Measurements from ENCODE around the gene CDH20.

The CDH20 gene

GRCh38 chr18:61587865-61588264 lies 254.6 kb downstream of the CDH20 start:
- TF ChIP-seq CTCF (IDR thresholded peaks at IDR 0.05; ENCODE audit: low read depth, low read length), result no peak
- no peak for DNase-seq (ENCODE audit: low read depth, low spot score)
- in situ Hi-C loops (cut with HindIII; ENCODE audit: low sequenced_read_pairs), result no loop called here

GRCh38 chr18:61589053-61589723 lies 256.0 kb downstream of the CDH20 start:
- TF ChIP-seq CTCF (IDR thresholded peaks at IDR 0.05; ENCODE audit: low read depth, low read length), result no peak
- DNase-seq (ENCODE audit: low read depth, low spot score), result no peak
- in situ Hi-C loops (cut with HindIII; ENCODE audit: low sequenced_read_pairs), result no loop called here
- H3K4me3 ChIP-seq (ENCODE audit: low read depth, low read length), result no peak overlapping the region

More at GRCh38 chr18:61587865-61588264, 254.6 kb downstream of the CDH20 start:
- H3K4me3 ChIP-seq (ENCODE audit: low read depth, low read length), result no peak overlapping the region

- peak; percentile 77 for DNase-seq (ENCODE audit: low read depth, low spot score)
- TF ChIP-seq CTCF (IDR thresholded peaks at IDR 0.05; ENCODE audit: low read depth, low read length), result no peak
These were observed 256.5 kb downstream of the CDH20 start for GRCh38 chr18:61589724-61590065.

GRCh38 chr18:61591253-61591652 lies 258.0 kb downstream of the CDH20 start:
- DNase-seq (ENCODE audit: low read depth, low spot score), result no peak
- no peak for TF ChIP-seq CTCF (IDR thresholded peaks at IDR 0.05; ENCODE audit: low read depth, low read length)
- in situ Hi-C loops (cut with HindIII; ENCODE audit: low sequenced_read_pairs), result no loop called here
- no peak overlapping the region for H3K4me3 ChIP-seq (ENCODE audit: low read depth, low read length)

More at GRCh38 chr18:61589724-61590065, 256.5 kb downstream of the CDH20 start:
- in situ Hi-C loops (cut with HindIII; ENCODE audit: low sequenced_read_pairs), result no loop called here
- H3K4me3 ChIP-seq (ENCODE audit: low read depth, low read length), result no peak overlapping the region

GRCh38 chr18:61595615-61596251 lies 262.5 kb downstream of the CDH20 start:
- TF ChIP-seq CTCF (IDR thresholded peaks at IDR 0.05; ENCODE audit: low read depth, low read length), result no peak
- no peak for DNase-seq (ENCODE audit: low read depth, low spot score)
- no peak overlapping the region for H3K4me3 ChIP-seq (ENCODE audit: low read depth, low read length)
- in situ Hi-C loops (cut with HindIII; ENCODE audit: low sequenced_read_pairs), result no loop called here

GRCh38 chr18:61596296-61596695 lies 263.1 kb downstream of the CDH20 start:
- in situ Hi-C loops (cut with HindIII; ENCODE audit: low sequenced_read_pairs), result no loop called here
- no peak for TF ChIP-seq CTCF (IDR thresholded peaks at IDR 0.05; ENCODE audit: low read depth, low read length)
- H3K4me3 ChIP-seq (ENCODE audit: low read depth, low read length), result no peak overlapping the region
- DNase-seq (ENCODE audit: low read depth, low spot score), result no peak
